ENCODE measurements around the gene ALG8.

The ALG8 gene

DNA sequence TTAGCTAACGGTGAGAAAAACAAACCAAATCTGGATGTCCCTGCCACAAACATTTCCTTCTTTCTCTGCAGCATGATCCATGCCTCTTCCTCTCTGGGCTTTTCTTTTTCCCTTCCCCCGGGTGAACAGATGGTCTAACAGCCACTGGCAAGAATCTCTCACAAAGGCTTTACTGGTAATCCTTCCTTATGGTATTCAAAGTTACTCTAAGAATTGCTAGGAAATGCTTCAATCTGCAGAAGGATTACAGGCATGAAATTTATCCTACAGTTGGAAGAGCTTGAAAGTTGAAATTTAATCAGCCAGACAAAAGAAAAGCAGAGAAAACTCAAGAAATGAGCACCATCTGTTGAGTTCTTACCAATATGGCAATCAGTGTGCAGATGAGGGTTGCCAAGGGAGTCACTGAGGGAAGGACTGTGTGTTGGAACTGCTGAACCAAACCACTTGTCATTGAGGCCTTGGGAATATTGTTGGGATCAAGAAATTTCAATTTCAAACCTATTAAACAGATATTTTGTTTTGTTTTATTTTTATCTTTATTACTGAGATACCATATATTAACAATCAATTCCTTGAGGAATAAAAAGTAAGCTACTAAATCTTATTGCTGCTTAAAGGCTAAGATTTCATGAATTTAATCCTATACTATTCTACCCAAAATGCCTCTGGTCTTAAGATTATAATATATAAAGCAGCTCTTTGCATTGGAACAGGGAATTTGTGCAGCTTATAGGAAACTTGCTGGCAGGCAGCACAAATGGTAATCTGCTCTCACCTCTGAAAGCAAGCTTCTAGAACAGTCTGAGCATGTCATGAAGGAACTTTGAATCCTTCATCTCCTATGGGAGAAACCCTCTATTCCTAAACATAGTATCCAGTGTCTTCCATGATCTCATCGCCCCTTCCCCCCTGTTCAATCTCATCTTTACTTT is 30.1 kb downstream of the ALG8 start:
- Histone ChIP-seq H2BK120ac (ENCODE audit: low read depth, low read length) (no peak overlapping the region), H3K9ac (ENCODE audit: low read length) (no peak overlapping the region), H2BK5ac (ENCODE audit: low read length) (no peak overlapping the region), H3K79me2 (ENCODE audit: control insufficient read depth, insufficient read depth, low read length) (no peaks in the 10 kb centered on the region), H3K36me3 (ENCODE audit: control insufficient read depth, insufficient read depth, low read length) (no peaks in the 10 kb centered on the region), H4K5ac (ENCODE audit: low read length) (no peak overlapping the region), H3K4me1 (ENCODE audit: control insufficient read depth, low read depth, low read length) (no peaks in the 10 kb centered on the region), H3K27ac (ENCODE audit: low read depth, low read length) (no peak overlapping the region), H3K56ac (ENCODE audit: low read length) (no peak overlapping the region), H2AK5ac (ENCODE audit: low read length) (no peak overlapping the region), H2BK15ac (replicated peaks; ENCODE audit: low read depth) (no peak overlapping the region), H3K18ac (ENCODE audit: low read length) (no peak overlapping the region), H3K27me3 (ENCODE audit: insufficient read depth, low read length, poor library complexity) (no peaks in the 10 kb centered on the region), H3K4ac (ENCODE audit: low read depth, low read length) (no peak overlapping the region), H4K8ac (ENCODE audit: low read depth, low read length) (no peak overlapping the region), H3K23ac (ENCODE audit: low read length) (no peak overlapping the region), H3K79me1 (ENCODE audit: low read length) (no peaks in the 10 kb centered on the region), H3K4me2 (ENCODE audit: low read length) (no peak overlapping the region), H3K4me3 (ENCODE audit: low read length) (no peak overlapping the region)
- no peak for DNase-seq
- whole genome bisulfite sequencing (ENCODE audit: extremely low coverage, insufficient coverage, low lambda C conversion rate), result no CpG with 5 or more reads among the region's 3 CpGs

DNA sequence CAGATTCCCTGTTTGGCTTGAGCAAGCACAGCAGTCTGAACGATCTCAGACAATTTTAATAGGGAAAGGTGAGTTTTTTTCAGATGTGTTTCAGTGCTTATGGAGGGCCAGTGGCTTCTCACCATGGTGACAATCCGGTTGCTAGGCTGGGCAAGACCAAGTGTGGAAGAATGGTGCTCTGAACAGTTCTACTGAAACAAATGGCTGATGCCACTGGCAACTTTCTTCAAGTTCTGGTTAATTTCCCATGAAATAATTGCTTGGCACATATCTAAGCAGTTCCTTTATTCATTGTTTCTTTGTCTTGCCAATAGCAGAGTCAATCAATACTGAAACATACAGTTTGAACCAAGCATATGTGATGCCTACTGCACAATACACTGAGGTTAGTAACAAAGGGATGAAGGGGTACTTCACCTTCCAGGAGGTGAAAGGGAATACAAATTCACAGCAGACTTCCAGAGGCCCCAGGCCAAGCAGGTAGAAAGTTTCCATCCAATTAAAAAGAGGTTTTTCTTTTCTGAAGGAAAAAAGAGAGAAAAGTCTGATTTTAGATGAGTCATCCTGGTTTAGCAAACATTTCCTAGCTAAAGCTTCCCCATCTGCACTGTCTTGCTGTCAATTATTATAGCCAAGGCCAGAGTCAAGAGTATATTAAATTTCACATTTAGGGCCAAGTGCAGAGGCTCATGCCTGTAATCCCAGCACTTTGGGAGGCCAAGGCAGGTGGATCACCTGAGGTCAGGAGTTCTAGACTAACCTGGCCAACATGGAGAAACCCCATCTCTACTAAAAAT is 38.6 kb downstream of the ALG8 start:
- Histone ChIP-seq H3K4ac (ENCODE audit: low read depth, low read length) (no peak overlapping the region), H3K79me1 (ENCODE audit: low read length) (no peaks in the 10 kb centered on the region), H3K23ac (ENCODE audit: low read length) (no peak overlapping the region), H3K27ac (ENCODE audit: low read depth, low read length) (no peak overlapping the region), H3K4me1 (ENCODE audit: control insufficient read depth, low read depth, low read length) (no peaks in the 10 kb centered on the region), H2BK5ac (ENCODE audit: low read length) (no peak overlapping the region), H4K8ac (ENCODE audit: low read depth, low read length) (no peak overlapping the region), H3K4me3 (ENCODE audit: low read length) (no peak overlapping the region), H2AK5ac (ENCODE audit: low read length) (no peak overlapping the region), H3K4me2 (ENCODE audit: low read length) (no peak overlapping the region), H4K5ac (ENCODE audit: low read length) (no peak overlapping the region), H2BK15ac (replicated peaks; ENCODE audit: low read depth) (no peak overlapping the region), H2BK120ac (ENCODE audit: low read depth, low read length) (no peak overlapping the region), H3K36me3 (ENCODE audit: control insufficient read depth, insufficient read depth, low read length) (peaks cover 1% of the 10 kb centered on the region), H3K79me2 (ENCODE audit: control insufficient read depth, insufficient read depth, low read length) (no peaks in the 10 kb centered on the region), H3K9ac (ENCODE audit: low read length) (no peak overlapping the region), H3K56ac (ENCODE audit: low read length) (no peak overlapping the region), H3K18ac (ENCODE audit: low read length) (no peak overlapping the region), H3K27me3 (ENCODE audit: insufficient read depth, low read length, poor library complexity) (no peaks in the 10 kb centered on the region)
- no peak for DNase-seq
- WGBS (ENCODE audit: extremely low coverage, insufficient coverage, low lambda C conversion rate), result no CpG with 5 or more reads among the region's 2 CpGs

DNA sequence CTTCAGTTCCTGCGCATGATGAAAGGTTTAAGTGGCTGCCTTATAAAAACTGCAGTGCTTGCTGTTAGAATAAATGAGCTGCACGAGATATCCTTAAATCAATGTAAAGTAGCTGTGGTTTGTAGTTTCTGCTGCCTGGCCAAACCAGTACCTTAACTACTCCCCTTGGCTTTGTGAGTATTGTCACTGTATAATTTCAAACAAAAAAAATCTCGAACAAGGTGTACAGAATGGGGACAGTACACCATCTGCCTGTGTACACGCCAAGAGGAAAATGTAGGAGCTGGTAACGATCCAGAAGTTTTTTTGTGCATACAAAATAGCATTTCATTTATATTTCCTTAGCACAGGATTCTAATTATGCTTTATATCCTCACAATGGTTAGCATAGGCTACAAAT is 39.2 kb downstream of the ALG8 start:
- no peaks in the 10 kb centered on the region for H3K79me2 ChIP-seq (ENCODE audit: control insufficient read depth, insufficient read depth, low read length)
- no CpG with 5 or more reads among the region's 5 CpGs for WGBS (ENCODE audit: extremely low coverage, insufficient coverage, low lambda C conversion rate)
- H3K4me2 ChIP-seq (ENCODE audit: low read length), result no peak overlapping the region
- no peak overlapping the region for H3K4me3 ChIP-seq (ENCODE audit: low read length)
- no peak overlapping the region for H2BK5ac ChIP-seq (ENCODE audit: low read length)
- no peak overlapping the region for H3K9ac ChIP-seq (ENCODE audit: low read length)
- H3K79me1 ChIP-seq (ENCODE audit: low read length), result no peaks in the 10 kb centered on the region
- no peak overlapping the region for H3K27ac ChIP-seq (ENCODE audit: low read depth, low read length)
- no peak overlapping the region for H2AK5ac ChIP-seq (ENCODE audit: low read length)
- H3K23ac ChIP-seq (ENCODE audit: low read length), result no peak overlapping the region
- no peak overlapping the region for H3K56ac ChIP-seq (ENCODE audit: low read length)
- H4K5ac ChIP-seq (ENCODE audit: low read length), result no peak overlapping the region
- no peaks in the 10 kb centered on the region for H3K27me3 ChIP-seq (ENCODE audit: insufficient read depth, low read length, poor library complexity)
- peaks cover 1% of the 10 kb centered on the region for H3K36me3 ChIP-seq (ENCODE audit: control insufficient read depth, insufficient read depth, low read length)
- H2BK15ac ChIP-seq (replicated peaks; ENCODE audit: low read depth), result no peak overlapping the region
- no peak overlapping the region for H3K4ac ChIP-seq (ENCODE audit: low read depth, low read length)
- H4K8ac ChIP-seq (ENCODE audit: low read depth, low read length), result no peak overlapping the region
- no peak overlapping the region for H3K18ac ChIP-seq (ENCODE audit: low read length)
- H2BK120ac ChIP-seq (ENCODE audit: low read depth, low read length), result no peak overlapping the region
- no peaks in the 10 kb centered on the region for H3K4me1 ChIP-seq (ENCODE audit: control insufficient read depth, low read depth, low read length)
- no peak for DNase-seq

DNA sequence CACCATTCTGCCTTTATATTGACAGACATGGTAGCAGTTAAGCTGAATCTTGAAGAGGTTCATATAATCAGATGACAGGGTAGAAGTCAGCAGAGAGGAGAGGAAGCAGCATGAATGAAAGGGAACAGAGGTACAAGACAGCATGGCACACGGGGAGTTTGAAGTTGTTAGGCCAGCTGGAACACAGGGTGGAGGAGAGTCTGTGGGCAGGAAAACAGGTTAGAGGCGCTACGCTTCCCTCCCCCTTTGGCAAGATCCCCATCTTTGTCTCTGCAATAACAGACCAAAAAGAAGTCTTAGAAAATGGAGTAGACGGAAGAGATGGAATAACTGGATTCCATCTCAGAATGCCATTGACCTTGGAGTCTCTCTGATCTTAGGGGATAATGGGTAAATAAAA is 39.8 kb downstream of the ALG8 start:
- H2BK5ac ChIP-seq (ENCODE audit: low read length), result no peak overlapping the region
- no peak overlapping the region for H2BK15ac ChIP-seq (replicated peaks; ENCODE audit: low read depth)
- H3K4me3 ChIP-seq (ENCODE audit: low read length), result no peak overlapping the region
- H3K18ac ChIP-seq (ENCODE audit: low read length), result no peak overlapping the region
- H2BK120ac ChIP-seq (ENCODE audit: low read depth, low read length), result no peak overlapping the region
- H3K79me1 ChIP-seq (ENCODE audit: low read length), result no peaks in the 10 kb centered on the region
- no peak overlapping the region for H4K8ac ChIP-seq (ENCODE audit: low read depth, low read length)
- no peak overlapping the region for H3K9ac ChIP-seq (ENCODE audit: low read length)
- no peaks in the 10 kb centered on the region for H3K27me3 ChIP-seq (ENCODE audit: insufficient read depth, low read length, poor library complexity)
- no peak overlapping the region for H2AK5ac ChIP-seq (ENCODE audit: low read length)
- WGBS (ENCODE audit: extremely low coverage, insufficient coverage, low lambda C conversion rate), result no CpG with 5 or more reads among the region's 4 CpGs
- H3K56ac ChIP-seq (ENCODE audit: low read length), result no peak overlapping the region
- H3K79me2 ChIP-seq (ENCODE audit: control insufficient read depth, insufficient read depth, low read length), result no peaks in the 10 kb centered on the region
- peaks cover 1% of the 10 kb centered on the region for H3K36me3 ChIP-seq (ENCODE audit: control insufficient read depth, insufficient read depth, low read length)
- H4K5ac ChIP-seq (ENCODE audit: low read length), result no peak overlapping the region
- no peak overlapping the region for H3K4ac ChIP-seq (ENCODE audit: low read depth, low read length)
- H3K4me1 ChIP-seq (ENCODE audit: control insufficient read depth, low read depth, low read length), result no peaks in the 10 kb centered on the region
- no peak overlapping the region for H3K4me2 ChIP-seq (ENCODE audit: low read length)
- DNase-seq, result no peak
- H3K23ac ChIP-seq (ENCODE audit: low read length), result no peak overlapping the region
- no peak overlapping the region for H3K27ac ChIP-seq (ENCODE audit: low read depth, low read length)

DNA sequence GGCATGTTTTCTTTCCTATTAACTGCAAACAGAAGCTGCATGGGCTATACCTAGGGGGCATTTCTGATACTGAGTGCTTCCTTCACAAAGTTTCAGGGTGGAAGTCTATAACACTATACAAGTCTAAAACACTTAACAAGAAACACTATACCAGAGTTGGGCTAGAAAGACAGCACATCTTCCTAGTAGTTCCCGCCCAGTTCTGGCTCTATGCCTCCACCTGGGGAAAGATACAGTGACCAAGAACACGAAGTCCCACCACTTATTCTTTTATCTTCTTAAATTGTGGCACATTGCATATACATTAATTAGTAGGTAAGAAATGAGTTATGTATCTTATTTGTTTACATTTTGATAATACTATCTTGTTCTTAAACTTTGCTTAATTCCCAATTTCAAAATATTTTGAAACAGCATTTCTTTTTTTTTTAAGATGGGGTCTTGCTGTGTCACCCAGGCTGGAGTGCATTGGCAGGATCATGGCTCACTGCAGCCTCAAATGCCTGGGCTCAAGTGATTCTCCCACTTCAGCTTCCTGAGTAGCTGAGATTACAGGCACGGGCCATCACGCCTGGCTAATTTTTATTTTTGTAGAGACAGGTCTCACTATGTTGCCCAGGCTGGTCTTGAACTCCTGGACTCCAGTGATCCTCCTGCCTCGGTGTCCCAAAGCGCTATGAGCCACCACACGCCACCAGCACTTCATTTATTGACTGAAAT is 41.6 kb downstream of the ALG8 start:
- no peak overlapping the region for H3K27ac ChIP-seq (ENCODE audit: low read depth, low read length)
- no peak overlapping the region for H3K18ac ChIP-seq (ENCODE audit: low read length)
- no peaks in the 10 kb centered on the region for H3K79me2 ChIP-seq (ENCODE audit: control insufficient read depth, insufficient read depth, low read length)
- H3K4me3 ChIP-seq (ENCODE audit: low read length), result no peak overlapping the region
- no peak overlapping the region for H2BK120ac ChIP-seq (ENCODE audit: low read depth, low read length)
- no CpG with 5 or more reads among the region's 7 CpGs for WGBS (ENCODE audit: extremely low coverage, insufficient coverage, low lambda C conversion rate)
- no peak overlapping the region for H2AK5ac ChIP-seq (ENCODE audit: low read length)
- H3K27me3 ChIP-seq (ENCODE audit: insufficient read depth, low read length, poor library complexity), result no peaks in the 10 kb centered on the region
- H3K4ac ChIP-seq (ENCODE audit: low read depth, low read length), result no peak overlapping the region
- DNase-seq, result no peak
- no peak overlapping the region for H2BK5ac ChIP-seq (ENCODE audit: low read length)
- H3K4me2 ChIP-seq (ENCODE audit: low read length), result no peak overlapping the region
- no peak overlapping the region for H3K23ac ChIP-seq (ENCODE audit: low read length)
- no peaks in the 10 kb centered on the region for H3K4me1 ChIP-seq (ENCODE audit: control insufficient read depth, low read depth, low read length)
- H3K56ac ChIP-seq (ENCODE audit: low read length), result no peak overlapping the region
- H2BK15ac ChIP-seq (replicated peaks; ENCODE audit: low read depth), result no peak overlapping the region
- H3K9ac ChIP-seq (ENCODE audit: low read length), result no peak overlapping the region
- no peaks in the 10 kb centered on the region for H3K79me1 ChIP-seq (ENCODE audit: low read length)
- peaks cover 1% of the 10 kb centered on the region for H3K36me3 ChIP-seq (ENCODE audit: control insufficient read depth, insufficient read depth, low read length)
- no peak overlapping the region for H4K8ac ChIP-seq (ENCODE audit: low read depth, low read length)
- H4K5ac ChIP-seq (ENCODE audit: low read length), result no peak overlapping the region

Data from mesendoderm (in vitro differentiated cells).